Skin epidermis (tissue), 12 donors: ENCODE measurements around the gene BRME1.
A peak's percentile ranks its signal among the peaks of the same experiment; 100 is the strongest.

Source experiments
- H3K27ac ChIP-seq, 21 experiments: fragments of 200-600 bp; sonication (generic) in 11 of 21; one replicate each; pipeline ENCODE4 v1.5.0; 2020; ENCODE audit warnings: mild to moderate bottlenecking in 3 of 21, inconsistent platforms in 2 of 21, moderate library complexity in 2 of 21
- H3K4me3 ChIP-seq, 7 experiments: fragments of 200-600 bp; sonication (generic) in 2 of 7; one replicate each; pipeline ENCODE4 v1.5.0; 2020; ENCODE audit warnings: inconsistent platforms in 2 of 7, mild to moderate bottlenecking in 2 of 7, moderate library complexity in 1 of 7

Gene BRME1

DNA sequence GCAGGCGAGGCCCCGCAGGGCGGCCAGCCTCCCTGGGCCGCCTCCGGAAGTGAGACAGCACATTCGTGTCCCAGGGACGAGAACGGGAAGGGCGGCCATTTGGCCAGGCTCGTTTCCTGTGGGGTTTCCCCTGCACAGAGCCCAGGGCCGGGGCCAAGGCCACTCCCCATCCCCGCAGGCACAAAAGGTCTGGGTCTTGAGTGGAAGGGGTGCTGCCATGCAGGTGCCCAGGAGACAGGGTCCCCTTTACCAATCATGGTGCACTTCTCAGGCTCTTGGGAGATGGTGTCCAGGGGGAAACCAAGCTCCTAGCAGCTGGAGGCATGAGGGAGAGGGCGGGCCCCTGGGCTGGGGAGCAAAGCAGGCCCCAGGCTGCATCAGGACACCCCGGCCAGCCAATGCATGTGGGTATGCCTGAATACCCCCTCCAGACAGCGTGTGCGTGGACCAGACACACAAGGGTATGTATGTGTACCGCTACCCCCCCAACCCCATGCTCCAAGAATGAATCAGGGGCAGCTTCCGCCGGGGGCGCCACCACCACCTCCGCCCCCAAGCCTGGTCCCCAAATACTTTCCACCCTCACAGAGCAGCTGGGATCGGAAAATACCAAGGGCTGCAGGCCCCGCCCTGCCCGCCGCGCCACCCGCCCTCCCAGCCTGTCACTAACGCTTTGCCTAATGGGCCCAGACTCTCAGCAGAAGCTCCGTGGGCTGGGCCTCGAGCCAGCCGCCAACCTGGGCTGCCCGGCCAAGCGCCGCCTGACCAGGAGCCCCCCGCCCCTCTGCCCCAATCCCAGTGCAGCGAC, 66.6 kb downstream of the BRME1 start:
- H3K27ac ChIP-seq: peak overlapping the region; percentile 89 to 100 (median 99)
- H3K4me3 ChIP-seq: peak overlapping the region; percentile 71 to 100 (median 94)

DNA sequence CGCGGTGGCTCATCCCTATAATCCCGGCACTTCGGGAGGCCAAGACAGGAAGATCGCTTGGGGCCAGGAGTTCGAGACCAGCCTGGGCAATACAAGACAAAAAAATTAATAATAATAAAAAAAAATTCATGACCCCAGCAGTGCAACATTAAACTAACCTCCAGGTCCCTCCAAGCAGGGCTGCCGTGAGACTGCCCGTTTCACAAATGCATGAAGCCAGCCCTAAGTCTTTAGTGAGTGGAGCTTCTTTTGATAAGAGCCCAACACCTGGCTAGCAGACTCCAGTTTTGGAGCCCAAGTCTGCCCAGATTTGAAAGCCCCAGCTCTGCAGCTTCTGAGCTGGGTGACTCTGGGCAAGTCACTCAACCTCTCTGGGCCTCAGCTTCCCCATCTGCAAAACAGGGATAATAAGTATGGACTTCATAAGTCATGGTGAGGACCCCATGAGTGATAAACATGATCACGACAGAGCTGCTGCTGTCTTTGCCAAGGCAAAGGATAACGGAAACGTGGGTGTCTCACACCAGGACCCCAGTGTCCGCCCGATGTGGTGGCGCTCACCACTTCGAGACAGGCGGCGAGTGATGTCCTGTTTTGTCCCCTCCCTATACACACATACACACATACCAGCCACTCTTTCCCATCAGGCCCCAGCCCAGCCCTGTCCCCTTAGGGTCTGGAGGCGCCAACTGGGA, 67.3 kb downstream of the BRME1 start:
- H3K27ac ChIP-seq: peak overlapping the region; percentile 89 to 100 (median 99)
- peak overlapping the region; percentile 71 to 100 (median 94) for H3K4me3 ChIP-seq

DNA sequence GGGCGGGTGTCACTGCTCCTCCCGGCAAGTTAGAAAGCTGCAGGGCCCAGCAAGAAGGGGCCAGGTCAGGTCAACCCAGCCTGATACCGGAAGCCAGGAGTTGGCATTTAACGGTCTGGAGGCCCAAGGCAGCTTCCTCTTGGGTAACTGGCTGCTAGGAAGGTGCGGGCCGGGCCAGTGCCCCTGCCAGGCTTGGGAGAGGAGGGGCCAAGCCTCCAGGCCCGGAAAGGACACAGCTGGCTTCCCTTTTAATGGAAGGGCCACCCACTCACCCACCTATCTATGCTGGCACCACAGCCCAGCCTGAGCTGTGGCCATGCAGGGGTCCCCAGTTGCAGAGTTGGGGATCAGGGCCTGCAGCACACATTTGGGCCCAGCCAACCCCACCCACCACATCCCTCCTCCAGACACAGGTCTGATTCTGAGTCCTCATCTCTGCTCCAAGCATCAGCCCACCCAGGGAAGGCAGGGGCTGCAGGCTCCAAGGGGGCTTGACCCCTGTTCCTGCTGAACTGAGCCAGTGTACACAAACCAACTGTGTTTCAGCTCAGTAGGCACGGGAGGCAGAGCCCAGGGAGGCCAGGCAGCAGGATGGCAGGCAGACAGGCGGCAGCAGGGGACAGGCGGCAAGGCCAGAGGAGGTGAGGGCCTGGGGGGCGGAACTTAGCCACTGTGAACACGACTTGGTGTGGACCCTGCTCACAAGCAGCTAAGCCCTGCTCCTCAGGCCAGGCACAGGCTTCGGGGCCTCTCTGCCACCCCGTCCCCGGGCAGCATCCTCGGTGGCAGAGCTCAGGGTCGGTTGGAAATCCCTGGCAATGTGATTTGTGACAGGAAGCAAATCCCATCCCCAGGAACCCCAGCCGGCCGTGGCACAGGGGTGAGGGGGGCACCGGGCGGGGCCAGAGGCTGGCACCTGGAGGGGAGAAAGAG, 69.9 kb downstream of the BRME1 start:
- Histone ChIP-seq H3K27ac (peak overlapping the region in 20 of 21 experiments; percentile 46 to 100 (median 99)), H3K4me3 (peak overlapping the region in 2 of 7 experiments; percentile 18 to 21)

DNA sequence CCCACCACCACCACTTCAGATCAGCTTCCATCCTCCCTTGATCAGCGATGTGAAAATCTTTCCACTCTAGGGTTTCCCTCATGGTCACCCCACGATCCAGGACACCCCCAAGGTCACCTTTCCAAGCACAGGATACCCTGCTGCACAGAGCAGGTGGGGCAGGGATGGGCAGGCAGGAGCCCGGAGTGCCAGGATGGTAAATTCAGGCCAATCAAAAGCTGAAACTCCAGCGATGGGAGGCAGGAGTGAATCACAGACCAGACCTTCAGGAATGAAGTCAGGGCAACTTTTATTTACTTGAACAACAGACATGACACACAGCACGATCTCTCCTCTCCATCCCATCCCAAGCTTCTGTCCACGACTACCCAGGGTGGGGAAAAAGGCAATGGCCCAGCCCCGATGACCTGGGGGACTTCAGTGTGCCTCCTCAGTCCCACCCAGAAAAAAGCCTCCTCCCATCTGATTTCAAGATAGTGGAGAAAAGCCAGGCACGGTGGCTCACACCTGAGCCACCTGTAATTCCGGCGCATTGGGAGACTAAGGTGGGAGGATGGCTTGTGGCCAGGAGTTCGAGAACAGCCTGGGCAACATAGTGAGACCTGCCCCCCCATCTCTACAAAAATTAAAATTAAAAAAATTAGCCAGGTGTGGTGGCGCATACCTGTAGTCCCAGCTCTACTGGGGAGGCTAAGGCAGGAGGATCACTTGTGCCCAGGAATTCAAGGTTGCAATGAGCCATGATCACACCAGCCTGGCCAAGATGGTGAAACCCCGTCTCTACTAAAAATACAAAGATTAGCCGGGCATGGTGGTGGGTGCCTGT, 71.5 kb downstream of the BRME1 start:
- Histone ChIP-seq H3K27ac (peak overlapping the region in 19 of 21 experiments; percentile 12 to 100 (median 74)), H3K4me3 (peak overlapping the region in 1 of 7 experiments; percentile 16)

DNA sequence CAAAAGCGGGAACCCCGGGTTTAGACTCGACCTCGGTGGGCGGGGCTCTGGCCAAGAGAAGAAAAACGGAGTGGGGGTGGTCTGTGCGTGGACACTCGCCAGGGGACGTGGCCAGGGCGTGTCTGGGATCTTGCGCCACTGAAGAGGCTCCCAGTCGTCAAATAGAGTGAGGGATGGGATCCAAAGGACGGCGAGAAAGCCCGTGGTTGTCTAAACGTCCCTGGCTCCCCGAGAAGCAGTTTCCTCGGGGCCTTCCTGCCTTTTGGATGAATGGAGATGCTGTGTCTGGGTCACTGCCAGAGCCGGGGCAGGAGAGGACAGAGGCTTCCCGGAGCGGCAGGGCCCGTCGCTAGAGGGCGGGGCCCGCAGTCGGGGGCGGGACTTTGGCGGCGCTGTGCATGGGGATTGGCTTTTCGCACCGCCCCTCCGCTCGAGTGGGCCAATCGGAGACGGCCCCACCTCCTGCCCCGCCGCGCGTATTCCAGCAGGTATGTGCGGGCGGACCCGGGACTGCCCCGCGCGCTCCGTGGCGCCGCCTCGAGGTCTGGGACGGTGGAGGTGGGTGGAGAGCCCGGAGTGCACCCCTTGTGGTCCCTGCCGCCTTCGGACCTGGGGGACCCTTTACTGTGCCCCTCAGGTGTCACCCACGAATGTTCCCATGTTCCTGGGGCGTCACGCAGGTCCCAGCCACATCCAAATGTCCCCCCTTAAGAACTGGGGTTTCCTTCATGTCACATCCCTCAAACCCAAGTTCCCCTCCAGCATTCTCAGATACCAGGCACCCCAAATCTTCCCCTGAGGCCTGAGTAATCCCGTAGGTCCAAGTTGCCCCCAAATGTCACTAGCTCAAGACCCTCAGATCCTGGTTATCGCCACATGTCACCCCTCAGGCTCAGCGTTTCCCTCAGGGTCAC, 72.3 kb downstream of the BRME1 start:
- Histone ChIP-seq H3K4me3 (peak overlapping the region in 4 of 7 experiments; percentile 5 to 20 (median 14)), H3K27ac (peak overlapping the region in 20 of 21 experiments; percentile 4 to 100 (median 73))
